ENCODE results near the gene BTBD1. TPM values are rescaled to one million over a fixed set of nuclear protein-coding genes. Genes with fewer than 3 reads are reported as not detected.

The BTBD1 gene
- total RNA-seq, 2 donors from 2014 or later = 35.9 to 37.0 TPM

DNA sequence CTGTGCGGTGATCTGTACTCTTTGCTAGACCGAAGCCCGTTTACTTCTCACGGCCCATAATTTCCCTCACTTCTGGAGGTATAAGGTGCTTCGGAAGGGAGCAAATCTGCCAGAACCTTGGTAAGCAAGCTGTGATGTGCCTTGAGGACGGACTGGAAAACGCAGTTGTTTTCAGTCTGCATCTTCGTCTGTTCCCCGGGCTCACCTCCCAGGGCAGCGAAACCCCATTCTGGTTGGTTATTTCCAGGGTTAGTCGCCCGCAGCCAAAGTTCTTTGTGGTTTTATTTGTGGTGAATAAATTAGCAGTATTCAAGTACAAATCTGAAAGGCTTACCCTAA, 80.6 kb downstream of the BTBD1 start:
- H3K27me3 Mint-ChIP-seq (ENCODE audit: insufficient read depth) = peaks cover 15% of the 10 kb centered on the region
- WGBS, 2 experiments (ENCODE audit: insufficient coverage in 1 of 2, insufficient read length in 1 of 2) = 0 to 1% methylated on average over 2 to 11 of the region's 12 CpGs
- Histone ChIP-seq H3K9me3 (ENCODE audit: control insufficient read depth, low read length) (no peaks in the 10 kb centered on the region), H3K4me3 (ENCODE audit: low read length) (peak overlapping the region; percentile 94), H3K4me1 (ENCODE audit: control insufficient read depth, insufficient read depth, low read length) (no peaks in the 10 kb centered on the region), H3K27me3 (ENCODE audit: control insufficient read depth, insufficient read depth, low read length, poor library complexity, severe bottlenecking) (no peaks in the 10 kb centered on the region), H3K9ac (ENCODE audit: extremely low read depth, low read length, poor library complexity, severe bottlenecking) (peak overlapping the region; percentile 72), H3K36me3 (ENCODE audit: control insufficient read depth, insufficient read depth, low read length) (peaks cover 23% of the 10 kb centered on the region), H3K27ac (ENCODE audit: low read depth, low read length) (peak overlapping the region; percentile 16)
- H3K27ac Mint-ChIP-seq = peak overlapping the region; percentile 98
- TF ChIP-seq, protein P1, sequence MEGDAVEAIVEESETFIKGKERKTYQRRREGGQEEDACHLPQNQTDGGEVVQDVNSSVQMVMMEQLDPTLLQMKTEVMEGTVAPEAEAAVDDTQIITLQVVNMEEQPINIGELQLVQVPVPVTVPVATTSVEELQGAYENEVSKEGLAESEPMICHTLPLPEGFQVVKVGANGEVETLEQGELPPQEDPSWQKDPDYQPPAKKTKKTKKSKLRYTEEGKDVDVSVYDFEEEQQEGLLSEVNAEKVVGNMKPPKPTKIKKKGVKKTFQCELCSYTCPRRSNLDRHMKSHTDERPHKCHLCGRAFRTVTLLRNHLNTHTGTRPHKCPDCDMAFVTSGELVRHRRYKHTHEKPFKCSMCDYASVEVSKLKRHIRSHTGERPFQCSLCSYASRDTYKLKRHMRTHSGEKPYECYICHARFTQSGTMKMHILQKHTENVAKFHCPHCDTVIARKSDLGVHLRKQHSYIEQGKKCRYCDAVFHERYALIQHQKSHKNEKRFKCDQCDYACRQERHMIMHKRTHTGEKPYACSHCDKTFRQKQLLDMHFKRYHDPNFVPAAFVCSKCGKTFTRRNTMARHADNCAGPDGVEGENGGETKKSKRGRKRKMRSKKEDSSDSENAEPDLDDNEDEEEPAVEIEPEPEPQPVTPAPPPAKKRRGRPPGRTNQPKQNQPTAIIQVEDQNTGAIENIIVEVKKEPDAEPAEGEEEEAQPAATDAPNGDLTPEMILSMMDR (conservative IDR thresholded peaks at IDR 0.05) = no peak
- H3K4me3 Mint-ChIP-seq = peak overlapping the region; percentile 84
- no peaks in the 10 kb centered on the region for H3K4me1 Mint-ChIP-seq
- no peak for DNase-seq
- H3K36me3 Mint-ChIP-seq (ENCODE audit: low read depth) = peaks cover 36% of the 10 kb centered on the region
- peaks cover 13% of the 10 kb centered on the region for H3K9me3 Mint-ChIP-seq

DNA sequence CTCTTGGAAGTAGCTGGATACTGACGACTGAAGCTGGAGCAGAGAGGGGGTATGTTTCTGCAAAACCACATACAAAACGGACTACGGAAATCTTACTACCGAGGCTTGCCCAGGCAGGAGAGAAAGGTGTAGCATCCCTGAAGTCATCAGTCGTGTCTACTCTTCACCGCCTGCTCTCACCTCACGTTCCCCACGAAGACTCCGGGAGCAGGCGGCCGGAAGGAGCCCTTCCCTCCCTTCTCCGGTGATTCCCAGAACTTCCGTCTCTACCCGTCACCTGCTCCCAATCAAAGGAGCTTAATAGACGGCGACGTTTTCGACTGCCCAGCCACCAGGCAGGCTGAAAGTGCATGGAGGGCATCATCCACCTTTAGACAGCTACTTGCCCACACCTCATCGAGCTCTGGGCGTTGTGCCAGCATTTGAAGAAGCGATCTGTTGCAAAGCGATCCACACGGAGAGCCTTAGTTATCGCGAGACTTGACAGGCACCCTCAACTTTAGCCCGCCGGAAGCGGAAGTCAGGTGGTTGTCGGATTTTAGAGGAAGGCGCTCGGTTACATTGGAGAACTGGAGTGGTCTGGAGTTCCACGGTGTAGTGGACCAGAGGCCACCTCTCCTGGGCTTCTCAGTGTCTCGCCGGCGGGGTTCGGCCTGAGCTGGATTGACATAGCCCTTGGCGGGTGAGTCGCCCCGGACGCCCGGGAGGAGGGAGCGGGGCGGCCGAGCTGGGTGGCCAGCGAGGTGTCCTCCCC, 81.2 kb downstream of the BTBD1 start, which contains the start of gene RAMAC:
Gene RAMAC (plus strand): TSS at position 523 of the 754 bp plus-strand sequence. CDS start 2,809 bp downstream, outside the sequence.
- H3K4me1 ChIP-seq (ENCODE audit: control insufficient read depth, insufficient read depth, low read length) = no peaks in the 10 kb centered on the region
- no peaks in the 10 kb centered on the region for H3K9me3 ChIP-seq (ENCODE audit: control insufficient read depth, low read length)
- Mint-ChIP-seq H3K9me3 (peaks cover 13% of the 10 kb centered on the region), H3K27ac (peak within 1 kb of the TSS; percentile 98), H3K4me3 (peak within 1 kb of the TSS; percentile 84), H3K4me1 (no peaks in the 10 kb centered on the region), H3K36me3 (ENCODE audit: low read depth) (peaks cover 33% of the 10 kb centered on the region), H3K27me3 (ENCODE audit: insufficient read depth) (peaks cover 15% of the 10 kb centered on the region)
- H3K27me3 ChIP-seq (ENCODE audit: control insufficient read depth, insufficient read depth, low read length, poor library complexity, severe bottlenecking) = no peaks in the 10 kb centered on the region
- H3K27ac ChIP-seq (ENCODE audit: low read depth, low read length) = peak within 1 kb of the TSS; percentile 16
- peak within 1 kb of the TSS; percentile 94 for H3K4me3 ChIP-seq (ENCODE audit: low read length)
- peak; percentile 96 for DNase-seq
- TF ChIP-seq, protein P1 (conservative IDR thresholded peaks at IDR 0.05) = no peak
- H3K36me3 ChIP-seq (ENCODE audit: control insufficient read depth, insufficient read depth, low read length) = peaks cover 23% of the 10 kb centered on the region
- WGBS, 2 experiments (ENCODE audit: insufficient coverage in 1 of 2, insufficient read length in 1 of 2) = 6 to 10% methylated on average over 19 to 45 of the region's 45 CpGs
- peak within 1 kb of the TSS; percentile 72 for H3K9ac ChIP-seq (ENCODE audit: extremely low read depth, low read length, poor library complexity, severe bottlenecking)

DNA sequence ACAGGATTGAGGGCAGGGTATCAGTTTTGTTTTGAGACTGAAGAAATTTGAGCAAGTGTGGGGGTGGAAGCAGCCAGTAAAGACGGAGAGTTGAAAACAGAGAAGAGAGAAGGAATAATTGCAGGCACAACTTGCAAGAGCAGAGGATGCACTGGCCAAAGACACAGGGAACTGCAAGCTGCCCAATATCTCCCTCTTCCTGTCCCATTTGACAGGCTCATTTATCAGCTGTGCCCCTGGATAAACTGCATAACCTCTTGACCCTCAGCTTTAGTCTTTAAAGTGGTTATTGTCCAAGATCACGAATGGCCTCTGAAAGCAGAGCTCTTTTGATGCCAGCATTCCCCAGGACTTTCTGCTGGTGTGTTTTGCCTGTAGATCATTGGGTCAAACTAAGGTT, 86.1 kb downstream of the BTBD1 start:
- Mint-ChIP-seq H3K9me3 (peaks cover 13% of the 10 kb centered on the region), H3K36me3 (ENCODE audit: low read depth) (peaks cover 6% of the 10 kb centered on the region), H3K27ac (no peak overlapping the region), H3K4me3 (no peak overlapping the region), H3K27me3 (ENCODE audit: insufficient read depth) (peaks cover 19% of the 10 kb centered on the region), H3K4me1 (no peaks in the 10 kb centered on the region)
- Histone ChIP-seq H3K9me3 (ENCODE audit: control insufficient read depth, low read length) (no peaks in the 10 kb centered on the region), H3K9ac (ENCODE audit: extremely low read depth, low read length, poor library complexity, severe bottlenecking) (no peak overlapping the region), H3K27me3 (ENCODE audit: control insufficient read depth, insufficient read depth, low read length, poor library complexity, severe bottlenecking) (no peaks in the 10 kb centered on the region), H3K36me3 (ENCODE audit: control insufficient read depth, insufficient read depth, low read length) (no peaks in the 10 kb centered on the region), H3K27ac (ENCODE audit: low read depth, low read length) (no peak overlapping the region), H3K4me1 (ENCODE audit: control insufficient read depth, insufficient read depth, low read length) (no peaks in the 10 kb centered on the region), H3K4me3 (ENCODE audit: low read length) (no peak overlapping the region)
- WGBS, 2 experiments (ENCODE audit: insufficient coverage in 1 of 2, insufficient read length in 1 of 2) = 82 to 100% methylated on average over 1 to 2 of the region's 2 CpGs
- DNase-seq = no peak
- TF ChIP-seq, protein P1 (conservative IDR thresholded peaks at IDR 0.05) = no peak

Measured in endodermal cell (in vitro differentiated cells).